Stimulated activated CD8-positive, alpha-beta memory T cell treated with anti-CD3 and anti-CD28 coated beads, Interleukin-4, amount 100 ng/mL, for 48 hours (primary cell): ENCODE data around the gene TAS2R40.

Source experiments
- DNase-seq: peaks from one replicate; pipeline ENCODE4 v3.0.0-alpha.2; 2020

The TAS2R40 gene

GRCh38 chr7:143225047-143225446, 3.2 kb downstream of the TAS2R40 start:
- no peak for DNase-seq

DNA sequence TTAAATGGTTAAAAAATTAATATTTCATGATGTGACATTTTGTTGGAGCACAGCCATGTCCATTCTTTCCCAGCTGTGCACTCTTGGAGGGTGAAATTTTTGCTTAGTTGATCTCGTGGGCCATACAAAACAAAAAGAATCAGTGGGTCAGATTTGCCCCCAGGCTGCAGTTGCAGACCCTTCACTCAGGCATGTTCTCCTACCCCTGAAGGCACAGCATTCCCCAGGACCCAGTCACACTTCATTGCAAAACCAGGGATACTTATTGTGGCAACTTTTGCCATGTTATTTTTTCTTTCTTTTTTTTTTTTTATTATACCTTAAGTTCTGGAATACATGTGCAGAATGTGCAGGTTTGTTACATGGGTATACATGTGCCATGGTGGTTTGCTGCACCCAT, 6.0 kb downstream of the TAS2R40 start:
- DNase-seq = no peak

DNA sequence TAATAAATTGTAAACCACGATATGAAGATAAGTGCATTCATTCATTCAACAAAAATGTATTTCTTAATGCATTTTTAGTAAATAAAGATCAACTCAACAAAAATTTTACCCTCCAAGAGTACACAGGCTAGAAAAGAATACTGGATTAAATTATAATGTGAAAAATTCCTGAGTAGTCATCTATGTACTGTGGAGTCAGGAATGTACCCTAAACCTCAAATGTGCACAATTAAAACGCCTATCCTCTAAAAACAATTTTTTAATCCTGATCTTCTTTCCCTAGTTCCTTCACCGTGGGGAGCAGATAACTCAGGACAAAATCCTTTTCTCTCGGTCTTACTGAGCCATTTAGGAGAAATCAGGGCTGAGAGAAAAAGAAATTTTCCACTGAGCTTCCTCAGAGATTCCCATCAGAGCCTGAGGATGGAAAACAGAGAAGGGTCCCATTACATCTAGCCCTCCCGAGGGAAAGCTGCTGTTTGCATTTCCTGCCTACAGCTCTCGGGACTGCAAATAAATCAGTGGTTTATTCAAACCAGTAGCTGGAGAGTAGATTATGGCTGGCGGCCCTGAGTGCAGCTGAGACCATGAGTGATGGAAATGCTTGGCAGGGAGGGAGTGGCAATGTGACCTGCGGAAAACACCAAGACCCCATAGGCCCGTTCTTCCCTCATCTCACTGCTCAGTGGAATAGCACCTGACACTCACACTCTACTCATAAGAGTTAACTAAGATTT, 7.4 kb downstream of the TAS2R40 start:
- DNase-seq = no peak

GRCh38 chr7:143230602-143231457, 9.0 kb downstream of the TAS2R40 start:
- no peak for DNase-seq

GRCh38 chr7:143233816-143234532, 12.1 kb downstream of the TAS2R40 start:
- no peak for DNase-seq

GRCh38 chr7:143234533-143234875, 12.7 kb downstream of the TAS2R40 start:
- no peak for DNase-seq

- no peak for DNase-seq
Observed at GRCh38 chr7:143235561-143235960, 13.7 kb downstream of the TAS2R40 start.

DNA sequence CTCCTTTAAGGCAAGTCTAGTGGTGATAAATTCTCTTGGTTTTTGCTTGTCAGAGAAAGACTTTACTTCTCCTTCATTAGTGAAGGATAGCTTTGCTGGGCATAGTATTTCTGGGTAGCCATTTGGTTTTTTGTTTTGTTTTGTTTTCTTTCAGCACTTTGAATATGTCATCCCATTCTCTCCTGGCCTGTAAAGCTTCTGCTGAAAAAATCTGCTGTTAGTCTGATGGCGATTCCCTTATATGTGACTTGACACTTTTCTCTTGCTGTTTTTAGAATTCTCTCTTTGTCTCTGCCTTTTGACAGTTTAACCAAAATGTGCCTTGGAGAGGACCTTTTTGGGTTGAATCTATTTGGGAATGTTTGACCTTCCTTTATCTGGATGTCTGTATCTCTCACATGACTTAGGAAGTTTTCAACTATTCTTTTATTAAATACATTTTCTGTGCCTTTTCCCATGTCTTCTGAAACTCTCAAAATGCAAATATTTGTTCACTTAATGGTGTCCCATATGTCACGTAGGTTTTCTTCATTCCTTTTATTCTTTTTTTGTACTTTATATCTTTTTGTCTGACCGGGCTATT, 14.7 kb downstream of the TAS2R40 start:
- DNase-seq = no peak

- no peak for DNase-seq
Observed at GRCh38 chr7:143237366-143237765, 15.5 kb downstream of the TAS2R40 start.

DNA sequence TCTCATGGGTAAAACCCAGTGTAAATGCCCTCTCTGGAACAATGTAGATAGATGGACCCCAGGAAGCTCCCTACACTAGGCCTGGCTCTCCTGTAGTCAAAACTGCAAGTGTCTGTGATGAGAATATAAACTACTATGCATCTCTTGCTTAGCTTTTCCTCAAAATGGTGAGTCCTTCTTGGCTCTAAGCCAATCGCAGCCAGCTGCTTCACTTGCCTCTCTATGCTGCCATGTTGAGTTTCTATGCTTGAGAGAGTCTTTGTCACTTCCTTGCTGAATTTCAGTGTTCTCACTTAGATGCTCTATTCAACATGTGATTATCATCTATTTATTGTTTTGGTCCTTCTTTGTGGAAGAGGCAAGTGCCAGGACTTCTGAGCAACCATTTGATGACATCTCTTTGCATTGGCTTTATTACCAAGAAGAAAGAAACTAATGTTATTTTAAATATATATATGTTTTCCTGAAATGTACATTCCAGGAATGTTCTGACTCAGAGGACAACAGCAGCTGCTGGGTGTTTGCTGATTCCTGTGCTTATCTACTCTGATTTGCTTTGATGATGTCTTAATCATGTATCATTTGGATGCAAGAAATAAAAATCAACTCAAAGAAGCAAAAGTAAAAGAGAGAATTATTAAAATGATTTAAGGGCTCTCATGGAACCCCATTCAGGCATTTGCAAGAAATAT, 16.6 kb downstream of the TAS2R40 start:
- DNase-seq = no peak

- DNase-seq = no peak
Observed at GRCh38 chr7:143239813-143240212, 18.0 kb downstream of the TAS2R40 start.

GRCh38 chr7:143240291-143241168, 18.7 kb downstream of the TAS2R40 start:
- peak; percentile 73 for DNase-seq

GRCh38 chr7:143242306-143242705, 20.5 kb downstream of the TAS2R40 start:
- DNase-seq = no peak

DNA sequence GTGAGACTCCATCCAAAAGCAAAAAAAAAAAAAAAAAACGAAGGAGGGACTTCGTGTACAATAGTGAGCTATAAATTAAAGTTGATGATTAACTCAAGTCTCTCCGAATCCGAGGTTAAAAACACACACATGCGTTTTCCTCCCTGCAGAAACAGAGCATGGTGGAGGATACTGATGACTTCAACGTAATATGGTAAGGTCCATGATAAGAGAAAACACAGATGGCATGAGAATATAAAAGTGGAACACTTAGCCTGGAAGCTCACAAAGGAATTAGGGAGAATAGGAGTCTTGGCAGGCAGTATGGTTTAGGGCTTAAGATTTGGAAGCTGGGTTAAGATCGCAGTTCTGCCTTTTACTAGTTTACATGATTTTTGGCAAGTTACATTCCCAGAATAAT, 21.3 kb downstream of the TAS2R40 start:
- no peak for DNase-seq

DNA sequence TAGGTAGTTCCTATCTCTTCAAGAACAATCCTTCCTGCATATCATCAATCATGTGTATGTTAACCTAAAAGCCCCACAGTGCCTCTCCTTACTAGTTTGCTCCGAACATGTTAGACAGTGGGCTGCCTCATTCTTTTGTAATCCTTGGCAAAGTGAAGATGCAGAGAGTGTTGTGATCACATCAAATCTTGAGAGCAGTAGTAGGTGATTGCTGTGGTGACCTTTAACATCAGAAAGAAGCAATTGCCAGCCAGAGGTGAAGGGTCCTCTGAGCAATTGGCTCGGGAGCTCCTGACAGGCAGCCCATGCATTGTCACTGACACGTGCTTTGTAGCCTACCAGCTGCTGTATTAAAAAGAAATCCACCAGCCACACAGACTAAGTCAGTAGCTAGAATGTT, 21.8 kb downstream of the TAS2R40 start:
- DNase-seq = no peak

DNA sequence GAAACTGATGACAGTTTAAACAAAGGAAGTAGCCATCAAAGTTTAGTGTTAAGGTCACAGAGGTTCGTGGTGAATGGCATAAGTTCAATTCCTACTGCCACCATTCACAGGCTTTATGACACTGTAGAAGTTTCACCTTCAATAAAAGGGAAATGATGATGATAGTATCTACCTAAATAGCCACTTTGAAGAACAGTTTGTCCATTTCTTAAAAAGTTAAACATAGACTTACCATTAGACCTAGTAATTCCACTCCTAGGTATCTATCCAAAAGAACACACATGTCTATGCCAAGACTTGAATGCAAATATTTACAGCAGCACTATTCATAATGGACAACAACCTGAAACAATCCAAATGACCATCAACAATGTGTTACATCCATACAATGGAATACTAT, 22.5 kb downstream of the TAS2R40 start:
- no peak for DNase-seq

GRCh38 chr7:143245123-143245522, 23.3 kb downstream of the TAS2R40 start:
- DNase-seq = no peak

- DNase-seq = no peak
Observed at GRCh38 chr7:143247372-143247771, 25.5 kb downstream of the TAS2R40 start.

DNA sequence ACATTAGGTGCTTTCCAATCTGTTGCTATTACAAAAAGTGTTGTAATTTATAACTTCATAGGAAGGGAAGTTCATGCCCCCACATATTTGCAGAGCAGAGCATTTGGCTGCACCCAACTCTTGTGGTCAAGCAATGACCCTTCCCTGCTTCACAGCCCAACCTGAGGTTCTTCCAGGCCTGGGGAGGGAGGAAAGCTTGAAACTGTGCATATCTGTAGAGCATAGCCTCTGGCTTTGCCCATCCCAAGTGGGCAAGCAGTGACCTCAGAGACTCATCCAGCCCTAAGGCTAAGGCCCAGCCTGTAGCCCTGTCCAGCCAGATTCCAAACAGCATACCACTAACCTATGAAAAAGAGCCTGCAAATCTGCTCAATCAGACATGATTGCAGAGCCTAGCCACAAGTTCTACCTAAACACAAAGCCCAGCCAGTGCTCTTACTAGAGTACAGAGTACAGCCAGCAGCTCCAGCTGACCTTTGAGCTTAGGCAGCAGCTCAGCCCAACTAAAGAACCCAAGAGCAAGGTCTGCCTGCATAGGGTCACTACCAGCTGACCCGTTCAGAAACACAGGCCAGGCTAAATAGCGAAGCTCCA, 27.0 kb downstream of the TAS2R40 start:
- no peak for DNase-seq

DNA sequence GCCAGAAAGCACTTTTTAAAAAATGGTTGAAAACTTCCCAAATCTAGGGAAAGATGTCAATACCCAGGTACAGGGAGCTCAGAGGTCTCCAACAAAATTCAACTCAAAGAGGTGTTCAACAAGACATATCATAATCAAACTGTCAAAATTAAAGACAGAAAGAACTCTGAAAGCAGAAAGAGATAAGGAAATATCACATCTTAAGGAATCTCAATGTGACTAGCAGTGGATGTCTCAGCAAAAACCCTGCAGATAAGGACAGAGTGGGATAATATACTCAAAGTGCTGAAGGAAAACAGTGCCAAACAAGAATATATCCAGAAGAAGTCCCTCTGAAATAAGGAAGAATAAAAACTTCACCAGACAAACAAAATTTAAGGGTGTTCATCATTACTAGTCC, 28.4 kb downstream of the TAS2R40 start:
- DNase-seq = no peak

DNA sequence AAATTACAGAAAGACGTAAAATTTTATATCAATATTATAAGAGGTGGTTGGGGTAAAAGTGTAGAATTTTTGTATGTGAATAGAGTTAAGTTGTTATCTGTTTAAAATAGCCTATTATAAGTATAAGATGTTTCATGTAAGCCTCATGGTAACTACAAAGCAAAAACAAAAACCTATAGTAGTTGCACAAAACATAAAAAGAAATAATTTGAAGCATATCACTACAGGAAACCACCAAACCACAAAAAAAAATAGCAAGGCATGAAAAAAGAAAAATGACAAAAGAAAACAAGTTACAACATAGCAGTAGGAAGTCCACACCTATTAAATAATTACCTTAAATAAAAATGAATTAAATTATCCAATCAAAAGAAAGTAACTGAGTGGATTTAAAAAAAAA, 29.0 kb downstream of the TAS2R40 start:
- DNase-seq = no peak
